HepG2 (cell line): ENCODE data around the gene ZNF618. TPM values are rescaled to one million over a fixed set of nuclear protein-coding genes. Genes with fewer than 3 reads are reported as not detected.

ENCODE experiments used
- ATF2 ChIP-seq: sonication (generic); formaldehyde crosslinking; IDR thresholded peaks from 2 replicates; pipeline ENCODE4 v1.4.0; 2020; ENCODE audit warnings: missing genetic modification reagents
- CBFB ChIP-seq: sonication (generic); formaldehyde crosslinking; IDR thresholded peaks from 2 replicates; pipeline ENCODE4 v1.4.0; 2020; ENCODE audit warnings: missing genetic modification reagents
- CCAR2 ChIP-seq: fragments of 200-400 bp; formaldehyde crosslinking; optimal IDR thresholded peaks from 2 replicates; pipeline ENCODE3; 2018; ENCODE audit warnings: low read depth, mild to moderate bottlenecking, low read length, moderate library complexity
- ETV6 ChIP-seq: sonication (generic); formaldehyde crosslinking; conservative IDR thresholded peaks from 2 replicates; pipeline ENCODE4 v1.4.0; 2020; ENCODE audit warnings: missing genetic modification reagents
- FOXM1 ChIP-seq: sonication (generic); formaldehyde crosslinking; IDR thresholded peaks from 2 replicates; pipeline ENCODE4 v1.5.0; 2020; ENCODE audit warnings: missing genetic modification reagents
- IRF1 ChIP-seq: sonication (generic); formaldehyde crosslinking; IDR thresholded peaks from 2 replicates; pipeline ENCODE4 v1.4.0; 2020; ENCODE audit warnings: low read depth, mild to moderate bottlenecking, missing genetic modification reagents
- MLX ChIP-seq: IDR thresholded peaks from 2 replicates; pipeline ENCODE4 v1.6.1; 2016
- MYC ChIP-seq: sonication (generic); formaldehyde crosslinking; IDR thresholded peaks from 2 replicates; pipeline ENCODE4 v1.9.0; 2021; ENCODE audit warnings: missing genetic modification reagents, borderline replicate concordance
- NAIF1 ChIP-seq: sonication (generic); formaldehyde crosslinking; IDR thresholded peaks from 2 replicates; pipeline ENCODE4 v1.5.0; 2020; ENCODE audit warnings: mild to moderate bottlenecking, missing genetic modification reagents, borderline replicate concordance
- NFAT5 ChIP-seq: sonication (generic); formaldehyde crosslinking; IDR thresholded peaks from 2 replicates; pipeline ENCODE4 v1.4.0; 2020; ENCODE audit warnings: missing genetic modification reagents
- TERF1 ChIP-seq: sonication (generic); formaldehyde crosslinking; IDR thresholded peaks from 2 replicates; pipeline ENCODE4 v1.8.0; 2022; ENCODE audit warnings: mild to moderate bottlenecking, missing genetic modification reagents, moderate library complexity
- TP53 ChIP-seq: sonication (generic); formaldehyde crosslinking; conservative IDR thresholded peaks from 2 replicates; pipeline ENCODE4 v1.4.0; 2020; ENCODE audit warnings: missing genetic modification reagents
- TRAFD1 ChIP-seq: sonication (generic); formaldehyde crosslinking; IDR thresholded peaks from 2 replicates; pipeline ENCODE4 v1.5.1; 2020; ENCODE audit warnings: missing genetic modification reagents, mild to moderate bottlenecking, borderline replicate concordance
- TSC22D2 ChIP-seq: sonication (generic); formaldehyde crosslinking; IDR thresholded peaks from 2 replicates; pipeline ENCODE4 v1.5.1; 2020; ENCODE audit warnings: missing genetic modification reagents, mild to moderate bottlenecking, borderline replicate concordance
- ZFX ChIP-seq: sonication (generic); formaldehyde crosslinking; IDR thresholded peaks from 2 replicates; pipeline ENCODE4 v1.4.0; 2020; ENCODE audit warnings: mild to moderate bottlenecking, low read depth, missing genetic modification reagents, moderate library complexity
- ZNF138 ChIP-seq: sonication (generic); formaldehyde crosslinking; IDR thresholded peaks from 2 replicates; pipeline ENCODE4 v1.5.0; 2020; ENCODE audit warnings: mild to moderate bottlenecking, low read depth, missing genetic modification reagents
- ZNF367 ChIP-seq: sonication (generic); formaldehyde crosslinking; IDR thresholded peaks from 2 replicates; pipeline ENCODE4 v1.4.0; 2020; ENCODE audit warnings: missing genetic modification reagents, borderline replicate concordance
- ZNF501 ChIP-seq: sonication (generic); formaldehyde crosslinking; IDR thresholded peaks from 2 replicates; pipeline ENCODE4 v1.5.1; 2020; ENCODE audit warnings: mild to moderate bottlenecking, moderate library complexity, missing genetic modification reagents
- ZNF7 ChIP-seq: IDR thresholded peaks from 2 replicates; pipeline ENCODE4 v1.6.1; 2016; ENCODE audit warnings: missing biosample characterization, missing genetic modification reagents
- polyA plus RNA-seq, 8 experiments: library from polyadenylated mRNA; depleted of rRNA in 3 of 8; stranded (reverse) in 7 of 8; unstranded in 1 of 8; fragments of >200 nt; fragmentation: Illumina TruSeq in 4 of 8; extraction: Trizol in 4 of 8; gene quantifications; 2 replicates each; pipeline versions ENCODE4 v1.2.1 to v1.2.3, GENCODE V29; 2011 to 2016; ENCODE audit warnings: low read depth in 4 of 8, missing spikeins in 1 of 8, mixed read lengths in 1 of 8; ENCODE audit not compliant: insufficient read depth in 1 of 8
- total RNA-seq, 5 experiments: library from RNA; depleted of rRNA; stranded (reverse); fragments of >200 nt; fragmentation: Illumina TruSeq; extraction: Trizol; gene quantifications; 2 replicates each; pipeline ENCODE4 v1.2.3, GENCODE V29; 2016; ENCODE audit warnings: low read depth in 1 of 5

ZNF618 gene
- total and polyA plus RNA-seq, 2 of the 13 experiments (the other 11 are each of a cell fraction or from before 2014, with no cell fraction given): 0.07 TPM

- no peak for TF ChIP-seq TRAFD1
- no peak for TF ChIP-seq TERF1 (CRISPR knock-in tag)
- no peak for TF ChIP-seq FOXM1
- TF ChIP-seq NFAT5 (CRISPR knock-in tag): no peak
- TF ChIP-seq ZFX (CRISPR knock-in tag): peak; percentile 58
- no peak for TF ChIP-seq CBFB
- TF ChIP-seq ZNF367 (CRISPR knock-in tag): no peak
- TF ChIP-seq ATF2 (CRISPR knock-in tag): no peak
- no peak for TF ChIP-seq TP53
- no peak for TF ChIP-seq TSC22D2 (CRISPR knock-in tag)
- no peak for TF ChIP-seq ETV6 (CRISPR knock-in tag)
- TF ChIP-seq NAIF1 (CRISPR knock-in tag): no peak
- TF ChIP-seq CCAR2: no peak
- no peak for TF ChIP-seq ZNF7
- TF ChIP-seq IRF1: no peak
- TF ChIP-seq ZNF138 (CRISPR knock-in tag): no peak
- TF ChIP-seq MLX (CRISPR knock-in tag): peak; percentile 85
- TF ChIP-seq ZNF501 (CRISPR knock-in tag): no peak
- TF ChIP-seq MYC (CRISPR knock-in tag): peak; percentile 40; the same call in 1 of the 2 replicates
Observed at GRCh38 chr9:114061830-114062474, 185.8 kb downstream of the ZNF618 start (continued).
